ENCODE data around the gene ANGPTL7.

DNA sequence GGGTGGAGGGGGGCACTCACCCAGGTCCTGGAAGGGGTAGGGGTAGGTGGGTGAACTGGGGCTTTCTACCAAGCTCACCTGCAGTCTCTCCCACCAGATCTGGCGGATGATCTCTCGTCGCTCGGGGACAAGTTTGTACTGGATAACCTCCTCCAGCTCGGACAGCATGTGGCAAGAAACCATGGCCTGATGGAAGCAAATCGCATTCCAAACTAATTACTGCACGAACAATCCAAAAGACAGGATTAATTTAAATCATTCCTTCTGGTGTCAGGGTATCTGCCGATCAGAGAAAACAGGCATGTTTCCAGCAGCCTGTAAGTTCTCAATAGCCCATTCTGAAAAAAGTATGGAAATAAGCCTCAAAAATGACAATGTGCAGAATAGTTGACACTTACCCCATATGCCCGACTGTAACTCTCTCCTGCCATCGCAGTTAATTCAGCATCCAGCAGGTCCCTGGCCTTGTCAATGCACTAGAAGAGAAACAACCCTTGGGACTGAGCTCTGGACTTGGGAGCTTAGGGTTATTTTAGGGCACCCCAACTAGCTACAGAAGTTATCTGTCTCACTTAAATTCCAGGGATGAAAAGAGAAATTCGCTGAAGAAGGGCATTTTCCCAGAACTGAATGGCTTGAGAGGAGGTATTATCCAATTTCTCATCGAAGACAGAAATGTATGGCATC lies 44.4 kb upstream of the ANGPTL7 start:
- TF ChIP-seq, protein P1, sequence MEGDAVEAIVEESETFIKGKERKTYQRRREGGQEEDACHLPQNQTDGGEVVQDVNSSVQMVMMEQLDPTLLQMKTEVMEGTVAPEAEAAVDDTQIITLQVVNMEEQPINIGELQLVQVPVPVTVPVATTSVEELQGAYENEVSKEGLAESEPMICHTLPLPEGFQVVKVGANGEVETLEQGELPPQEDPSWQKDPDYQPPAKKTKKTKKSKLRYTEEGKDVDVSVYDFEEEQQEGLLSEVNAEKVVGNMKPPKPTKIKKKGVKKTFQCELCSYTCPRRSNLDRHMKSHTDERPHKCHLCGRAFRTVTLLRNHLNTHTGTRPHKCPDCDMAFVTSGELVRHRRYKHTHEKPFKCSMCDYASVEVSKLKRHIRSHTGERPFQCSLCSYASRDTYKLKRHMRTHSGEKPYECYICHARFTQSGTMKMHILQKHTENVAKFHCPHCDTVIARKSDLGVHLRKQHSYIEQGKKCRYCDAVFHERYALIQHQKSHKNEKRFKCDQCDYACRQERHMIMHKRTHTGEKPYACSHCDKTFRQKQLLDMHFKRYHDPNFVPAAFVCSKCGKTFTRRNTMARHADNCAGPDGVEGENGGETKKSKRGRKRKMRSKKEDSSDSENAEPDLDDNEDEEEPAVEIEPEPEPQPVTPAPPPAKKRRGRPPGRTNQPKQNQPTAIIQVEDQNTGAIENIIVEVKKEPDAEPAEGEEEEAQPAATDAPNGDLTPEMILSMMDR (IDR thresholded peaks at IDR 0.05), result no peak
- TF ChIP-seq, protein P2, sequence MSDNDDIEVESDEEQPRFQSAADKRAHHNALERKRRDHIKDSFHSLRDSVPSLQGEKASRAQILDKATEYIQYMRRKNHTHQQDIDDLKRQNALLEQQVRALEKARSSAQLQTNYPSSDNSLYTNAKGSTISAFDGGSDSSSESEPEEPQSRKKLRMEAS (IDR thresholded peaks at IDR 0.05), result no peak
- TF ChIP-seq CHD4 (IDR thresholded peaks at IDR 0.05; ENCODE audit: borderline replicate concordance) (no peak), EP300 (IDR thresholded peaks at IDR 0.05) (no peak), POLR2A (IDR thresholded peaks at IDR 0.05; ENCODE audit: low read length) (no peak), SREBF2 (IDR thresholded peaks at IDR 0.05) (no peak), RAD21 (conservative IDR thresholded peaks at IDR 0.05 in 1 of 2, IDR thresholded peaks at IDR 0.05 in 1 of 2) (no peak), MAFK (IDR thresholded peaks at IDR 0.05; ENCODE audit: partially characterized antibody) (no peak), RARB (CRISPR knock-in tag; IDR thresholded peaks at IDR 0.05) (no peak), CBX2 (IDR thresholded peaks at IDR 0.05; ENCODE audit: borderline replicate concordance, low read depth) (no peak), CEBPB (IDR thresholded peaks at IDR 0.05) (no peak)
- TF ChIP-seq, protein P3, sequence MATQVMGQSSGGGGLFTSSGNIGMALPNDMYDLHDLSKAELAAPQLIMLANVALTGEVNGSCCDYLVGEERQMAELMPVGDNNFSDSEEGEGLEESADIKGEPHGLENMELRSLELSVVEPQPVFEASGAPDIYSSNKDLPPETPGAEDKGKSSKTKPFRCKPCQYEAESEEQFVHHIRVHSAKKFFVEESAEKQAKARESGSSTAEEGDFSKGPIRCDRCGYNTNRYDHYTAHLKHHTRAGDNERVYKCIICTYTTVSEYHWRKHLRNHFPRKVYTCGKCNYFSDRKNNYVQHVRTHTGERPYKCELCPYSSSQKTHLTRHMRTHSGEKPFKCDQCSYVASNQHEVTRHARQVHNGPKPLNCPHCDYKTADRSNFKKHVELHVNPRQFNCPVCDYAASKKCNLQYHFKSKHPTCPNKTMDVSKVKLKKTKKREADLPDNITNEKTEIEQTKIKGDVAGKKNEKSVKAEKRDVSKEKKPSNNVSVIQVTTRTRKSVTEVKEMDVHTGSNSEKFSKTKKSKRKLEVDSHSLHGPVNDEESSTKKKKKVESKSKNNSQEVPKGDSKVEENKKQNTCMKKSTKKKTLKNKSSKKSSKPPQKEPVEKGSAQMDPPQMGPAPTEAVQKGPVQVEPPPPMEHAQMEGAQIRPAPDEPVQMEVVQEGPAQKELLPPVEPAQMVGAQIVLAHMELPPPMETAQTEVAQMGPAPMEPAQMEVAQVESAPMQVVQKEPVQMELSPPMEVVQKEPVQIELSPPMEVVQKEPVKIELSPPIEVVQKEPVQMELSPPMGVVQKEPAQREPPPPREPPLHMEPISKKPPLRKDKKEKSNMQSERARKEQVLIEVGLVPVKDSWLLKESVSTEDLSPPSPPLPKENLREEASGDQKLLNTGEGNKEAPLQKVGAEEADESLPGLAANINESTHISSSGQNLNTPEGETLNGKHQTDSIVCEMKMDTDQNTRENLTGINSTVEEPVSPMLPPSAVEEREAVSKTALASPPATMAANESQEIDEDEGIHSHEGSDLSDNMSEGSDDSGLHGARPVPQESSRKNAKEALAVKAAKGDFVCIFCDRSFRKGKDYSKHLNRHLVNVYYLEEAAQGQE (IDR thresholded peaks at IDR 0.05), result no peak

Measured in A549 (cell line).